GM23338 (cell line): ENCODE measurements around the gene SELENON.

Source experiments
- CREB1 ChIP-seq: fragments of 250-450 bp; sonication (Bioruptor Pico); IDR thresholded peaks from 2 replicates; pipeline ENCODE4 v1.5.0; 2020; ENCODE audit warnings: low read depth, mild to moderate bottlenecking, moderate library complexity
- CTCF ChIP-seq, 2 experiments: fragments of 200-600 bp in 1 of 2; sonication (generic) in 1 of 2; conservative IDR thresholded peaks; 2 replicates each; pipeline versions ENCODE4 v1.5.1 to v1.6.1; 2016 to 2017; ENCODE audit warnings: antibody characterized with exemption in 2 of 2, low read depth in 2 of 2, mild to moderate bottlenecking in 2 of 2, moderate library complexity in 1 of 2
- EZH2 ChIP-seq: fragments of 200-600 bp; sonication (generic); IDR thresholded peaks from one replicate; pipeline ENCODE4 v1.8.0; 2017; ENCODE audit warnings: antibody characterized with exemption, mild to moderate bottlenecking, low read depth; ENCODE audit not compliant: unreplicated experiment
- EZH2phosphoT487 ChIP-seq: fragments of 200-600 bp; sonication (generic); IDR thresholded peaks from one replicate; pipeline ENCODE4 v1.8.1; 2018; ENCODE audit warnings: antibody characterized with exemption; ENCODE audit not compliant: unreplicated experiment
- JUNB ChIP-seq: IDR thresholded peaks from one replicate; pipeline ENCODE4 v1.6.1; 2016; ENCODE audit warnings: antibody characterized with exemption; ENCODE audit not compliant: unreplicated experiment
- NANOG ChIP-seq: IDR thresholded peaks from 2 replicates; pipeline ENCODE4 v1.6.1; 2016; ENCODE audit warnings: antibody characterized with exemption, borderline replicate concordance
- POLR2AphosphoS5 ChIP-seq: IDR thresholded peaks from 2 replicates; pipeline ENCODE4 v1.6.1; 2016; ENCODE audit warnings: antibody characterized with exemption, low read depth
- REST ChIP-seq: IDR thresholded peaks from one replicate; pipeline ENCODE4 v1.6.1; 2018; ENCODE audit warnings: antibody characterized with exemption; ENCODE audit not compliant: unreplicated experiment
- ZNF114 ChIP-seq: fragments of 250-450 bp; sonication (Bioruptor Pico); IDR thresholded peaks from 2 replicates; pipeline ENCODE4 v1.5.0; 2020; ENCODE audit warnings: mild to moderate bottlenecking, moderate library complexity
- ZNF331 ChIP-seq: fragments of 250-450 bp; sonication (Bioruptor Pico); IDR thresholded peaks from 2 replicates; pipeline ENCODE4 v1.5.0; 2020; ENCODE audit warnings: low read depth, mild to moderate bottlenecking, moderate library complexity
- ZNF462 ChIP-seq: fragments of 250-450 bp; sonication (Bioruptor Pico); IDR thresholded peaks from 2 replicates; pipeline ENCODE4 v1.5.0; 2020; ENCODE audit warnings: mild to moderate bottlenecking, moderate library complexity
- TF ChIP-seq, protein P1 (sequence below): IDR thresholded peaks from 2 replicates; pipeline ENCODE4 v1.6.1; 2016; ENCODE audit warnings: antibody characterized with exemption

GRCh38 chr1:25754470-25755181 is 45.4 kb upstream of the SELENON start:
- peak; percentile 16 to 24; a peak in 2 of 4 replicates for TF ChIP-seq CTCF (conservative IDR thresholded peaks at IDR 0.05; ENCODE audit: low read depth in 2 of 2)
- no peak for TF ChIP-seq EZH2phosphoT487
- no peak for TF ChIP-seq CREB1 (CRISPR knock-in tag)
- TF ChIP-seq POLR2AphosphoS5: no peak
- no peak for TF ChIP-seq EZH2
- TF ChIP-seq JUNB: no peak
- TF ChIP-seq NANOG: no peak
- no peak for TF ChIP-seq ZNF462 (CRISPR knock-in tag)
- TF ChIP-seq, protein P1, sequence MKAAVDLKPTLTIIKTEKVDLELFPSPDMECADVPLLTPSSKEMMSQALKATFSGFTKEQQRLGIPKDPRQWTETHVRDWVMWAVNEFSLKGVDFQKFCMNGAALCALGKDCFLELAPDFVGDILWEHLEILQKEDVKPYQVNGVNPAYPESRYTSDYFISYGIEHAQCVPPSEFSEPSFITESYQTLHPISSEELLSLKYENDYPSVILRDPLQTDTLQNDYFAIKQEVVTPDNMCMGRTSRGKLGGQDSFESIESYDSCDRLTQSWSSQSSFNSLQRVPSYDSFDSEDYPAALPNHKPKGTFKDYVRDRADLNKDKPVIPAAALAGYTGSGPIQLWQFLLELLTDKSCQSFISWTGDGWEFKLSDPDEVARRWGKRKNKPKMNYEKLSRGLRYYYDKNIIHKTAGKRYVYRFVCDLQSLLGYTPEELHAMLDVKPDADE: no peak
- no peak for TF ChIP-seq REST
- no peak for TF ChIP-seq ZNF114 (CRISPR knock-in tag)
- no peak for TF ChIP-seq ZNF331 (CRISPR knock-in tag)
